GM19452 (cell line): ENCODE data around the gene GRAMD2B.

Experiments used
- ATAC-seq: cut with Tn5 transposase; IDR thresholded peaks from one replicate; pipeline ENCODE4 v1.9.1; 2021; ENCODE audit not compliant: unreplicated experiment

GRAMD2B gene

GRCh38 chr5:126472538-126472889 is 49.3 kb downstream of the GRAMD2B start:
- ATAC-seq: no peak

- no peak for ATAC-seq
Observed at GRCh38 chr5:126477294-126478117, 54.3 kb downstream of the GRAMD2B start.

DNA sequence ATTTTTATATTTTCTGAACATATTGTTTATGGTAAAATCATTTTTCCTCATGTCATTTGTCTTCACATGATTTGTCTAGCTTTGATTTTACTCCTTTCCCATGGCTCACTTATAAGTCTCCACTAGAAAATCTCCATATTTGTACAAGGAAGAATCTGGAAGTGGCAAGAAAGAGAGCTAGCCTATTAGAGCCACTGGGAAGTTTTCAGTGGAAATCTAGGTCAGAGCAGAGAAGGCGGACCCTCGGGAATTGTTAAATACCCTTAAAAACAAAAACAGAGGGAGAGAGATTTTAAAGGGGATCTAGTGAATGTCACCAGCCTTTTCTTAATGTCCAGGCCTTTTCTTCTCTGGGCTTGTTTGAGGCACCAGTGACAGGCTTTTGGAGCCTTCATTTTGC is 56.6 kb downstream of the GRAMD2B start:
- ATAC-seq: no peak

- ATAC-seq: no peak
Observed at GRCh38 chr5:126480824-126481223, 57.6 kb downstream of the GRAMD2B start.

- ATAC-seq: no peak
Observed at GRCh38 chr5:126481243-126481642, 58.0 kb downstream of the GRAMD2B start.

- no peak for ATAC-seq
Observed at GRCh38 chr5:126482591-126482990, 59.4 kb downstream of the GRAMD2B start.

DNA sequence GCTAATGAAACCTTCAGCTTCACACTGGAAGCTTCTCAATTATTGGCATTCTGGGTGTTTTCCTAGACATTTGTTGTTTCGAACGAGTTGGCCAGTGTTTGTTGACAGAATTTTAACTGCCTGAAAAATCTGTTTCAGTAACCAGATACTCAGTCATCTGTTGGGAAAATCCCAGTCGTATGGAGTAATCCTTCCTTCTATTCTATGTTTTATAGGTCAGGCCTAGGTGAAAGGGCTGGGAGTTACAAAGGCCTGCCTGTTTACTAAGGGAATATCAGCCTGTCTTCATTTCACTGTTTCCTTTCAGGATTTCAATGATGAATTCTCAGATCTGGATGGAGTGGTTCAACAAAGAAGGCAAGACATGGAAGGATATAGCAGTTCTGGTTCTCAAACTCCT is 59.9 kb downstream of the GRAMD2B start:
- no peak for ATAC-seq

DNA sequence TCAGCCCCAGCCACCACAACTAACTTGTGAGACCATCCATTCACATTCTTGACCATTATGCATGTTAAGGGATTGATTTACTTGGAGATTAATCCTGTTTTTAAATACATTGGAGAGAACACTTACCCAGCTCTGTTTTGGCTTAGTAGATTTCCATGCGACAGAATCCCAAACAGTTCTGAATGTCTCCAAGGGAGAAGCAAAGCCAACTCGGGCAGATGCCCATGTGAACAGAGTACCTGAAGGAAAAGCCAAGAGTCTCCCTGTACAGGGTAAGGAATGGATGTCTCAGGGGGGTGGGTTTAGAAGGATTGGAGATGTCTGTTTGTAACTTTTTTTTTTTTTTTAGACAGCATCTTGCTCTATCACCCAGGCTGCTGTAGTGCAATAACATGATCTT is 61.0 kb downstream of the GRAMD2B start:
- ATAC-seq: no peak

DNA sequence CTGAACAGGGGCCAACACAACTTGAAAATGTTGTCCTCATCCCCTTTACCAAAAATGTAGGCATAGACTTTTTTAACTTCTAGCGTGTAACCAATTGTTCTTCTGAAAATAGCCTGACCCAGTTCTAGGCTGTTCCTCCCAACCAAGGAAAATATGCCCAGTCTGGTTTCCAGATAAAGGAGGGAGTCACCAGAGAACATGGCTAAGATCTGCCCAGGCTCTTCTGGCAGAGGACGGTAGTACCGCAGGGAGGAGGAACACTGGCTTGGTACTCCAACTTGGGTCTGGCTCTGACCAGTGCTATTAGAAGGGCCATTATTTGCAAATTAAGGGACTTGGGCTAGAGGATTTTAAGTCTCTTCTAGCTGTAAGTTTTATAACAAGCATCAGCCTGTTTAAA is 63.1 kb downstream of the GRAMD2B start:
- ATAC-seq: no peak

- no peak for ATAC-seq
Observed at GRCh38 chr5:126487596-126487995, 64.4 kb downstream of the GRAMD2B start.

- no peak for ATAC-seq
Observed at GRCh38 chr5:126488443-126489065, 65.3 kb downstream of the GRAMD2B start.

DNA sequence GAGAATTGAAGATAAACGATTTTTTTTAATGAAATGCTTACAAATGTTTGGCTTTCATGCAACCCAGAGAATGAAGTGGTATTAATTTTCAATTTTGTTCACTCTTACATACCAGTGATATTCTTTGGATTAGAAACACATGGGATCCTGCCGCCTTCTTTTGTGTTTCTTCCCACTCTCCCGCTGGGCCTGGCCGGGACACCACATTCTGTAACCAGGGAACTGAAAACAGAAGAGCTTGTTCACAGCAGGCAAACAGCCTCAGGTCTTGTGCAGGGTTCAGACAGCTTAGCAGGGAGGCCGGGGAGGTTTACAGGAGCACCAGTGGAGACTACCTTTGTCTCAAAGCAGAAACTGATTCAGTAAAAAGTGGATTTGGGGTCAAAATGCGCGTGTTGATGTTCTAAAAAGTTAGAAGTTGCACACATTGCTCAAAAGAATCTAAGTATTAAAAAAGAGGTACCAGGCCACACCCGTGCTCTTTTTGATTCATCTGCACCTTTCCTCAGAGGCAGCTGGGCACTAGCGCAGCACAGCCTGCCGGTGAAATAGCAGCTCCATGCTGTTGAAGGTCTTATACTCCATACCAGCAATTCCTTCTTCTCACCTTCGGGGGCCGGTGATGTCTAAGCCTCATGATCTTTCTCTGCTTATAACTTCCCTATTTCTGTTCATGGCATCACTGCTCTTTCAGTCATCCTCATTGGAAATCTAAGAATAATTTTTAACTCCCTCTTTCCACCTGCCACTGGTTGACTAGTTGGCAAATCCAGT is 67.1 kb downstream of the GRAMD2B start:
- no peak for ATAC-seq

- ATAC-seq: no peak
Observed at GRCh38 chr5:126492939-126493338, 69.7 kb downstream of the GRAMD2B start.

DNA sequence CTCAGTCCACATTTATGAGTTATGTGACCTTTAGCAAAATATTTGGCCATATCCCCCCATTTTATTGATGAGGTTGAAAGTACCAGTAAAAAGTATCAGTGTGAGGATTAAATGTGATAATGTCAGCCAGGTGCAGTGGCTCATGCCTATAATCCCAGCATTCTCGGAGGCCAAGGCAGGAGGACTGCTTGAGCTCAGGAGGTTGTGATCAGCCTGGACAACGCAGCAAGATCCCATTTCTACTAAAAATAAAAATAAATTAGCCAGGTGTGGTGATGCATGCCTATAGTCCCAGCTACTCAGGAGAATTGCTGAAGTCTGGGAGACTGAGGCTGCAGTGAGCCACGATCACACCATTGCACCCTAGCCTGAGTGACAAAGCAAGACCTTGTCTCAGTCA is 71.2 kb downstream of the GRAMD2B start:
- no peak for ATAC-seq

DNA sequence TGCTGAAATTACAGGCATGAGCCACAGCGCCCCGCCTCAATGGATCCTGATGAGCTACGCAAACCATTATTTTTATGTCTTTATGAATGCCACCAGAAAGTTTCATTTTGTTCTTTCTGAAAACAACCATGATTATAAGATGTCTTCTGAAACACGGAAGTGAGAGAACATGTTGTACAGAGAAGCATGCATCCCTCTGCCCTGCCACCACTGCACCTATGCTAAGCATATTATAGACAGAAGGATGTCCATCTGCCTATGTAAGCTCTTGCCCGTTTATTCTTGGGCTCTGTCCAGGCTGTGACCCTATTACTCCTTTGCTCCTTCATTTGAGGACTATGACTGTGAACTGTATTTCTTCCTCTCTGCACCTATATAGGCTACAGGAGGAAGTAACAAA is 74.3 kb downstream of the GRAMD2B start:
- no peak for ATAC-seq

DNA sequence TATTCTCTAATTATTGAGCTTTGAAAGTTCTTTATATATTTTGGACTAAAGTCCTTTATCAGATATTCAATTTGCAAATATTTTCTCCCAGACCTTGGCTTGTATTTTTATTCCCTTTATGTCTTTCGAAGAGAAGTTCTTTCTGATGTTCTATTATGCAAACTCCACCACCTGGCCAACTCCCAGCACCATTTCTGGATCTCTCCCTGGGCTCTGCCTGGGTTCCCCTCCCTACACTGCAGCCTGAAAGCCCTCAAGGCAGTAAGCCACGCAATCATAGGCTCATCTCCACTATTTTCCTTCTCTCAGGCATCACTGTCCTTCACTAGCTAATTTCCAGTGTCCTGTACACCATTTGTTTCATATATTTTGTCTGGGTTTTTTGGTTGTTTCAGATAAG is 76.1 kb downstream of the GRAMD2B start:
- no peak for ATAC-seq

DNA sequence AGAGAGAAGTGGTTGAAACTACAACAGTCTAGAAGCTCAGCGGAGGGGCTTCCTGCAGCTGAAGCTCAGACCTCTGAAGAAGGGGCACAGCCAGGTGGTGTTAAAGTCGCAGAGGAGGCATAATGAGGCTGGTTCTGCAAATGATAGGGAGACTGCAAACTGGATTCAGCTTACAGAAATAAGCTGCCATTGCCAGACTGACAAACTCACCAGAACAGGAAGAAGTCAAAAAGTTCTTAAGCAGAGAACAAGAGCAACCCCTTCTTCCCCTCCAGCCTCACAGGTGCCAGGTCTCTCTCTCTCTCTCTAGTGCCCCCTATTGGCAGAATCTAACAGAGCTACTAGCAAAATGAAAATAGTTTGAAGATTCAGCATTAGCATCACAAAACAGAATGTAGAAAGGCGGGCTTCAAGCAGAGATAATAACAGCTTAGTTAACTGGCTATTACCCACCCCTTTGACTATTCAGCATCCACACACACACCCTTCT is 76.7 kb downstream of the GRAMD2B start:
- ATAC-seq: peak; percentile 63

DNA sequence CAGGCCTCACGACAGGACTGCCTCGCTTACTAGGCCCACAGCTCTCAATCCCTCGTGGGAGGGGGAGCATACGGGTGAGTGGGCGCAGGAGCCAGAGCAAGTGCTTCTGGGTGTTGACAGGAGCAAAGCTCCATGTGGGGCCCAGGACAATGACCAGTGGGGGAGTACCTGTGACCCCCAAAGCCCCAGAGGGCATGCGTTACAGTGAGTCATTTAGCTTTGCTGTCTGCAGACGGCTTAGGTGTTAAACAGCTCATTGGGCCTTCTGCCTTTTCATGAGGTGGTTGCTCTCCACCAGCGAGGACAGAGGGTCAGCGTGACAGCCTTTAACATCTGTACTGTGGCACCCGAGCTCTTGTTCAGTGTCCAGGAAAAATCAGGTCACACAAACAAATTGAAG is 78.2 kb downstream of the GRAMD2B start:
- no peak for ATAC-seq

DNA sequence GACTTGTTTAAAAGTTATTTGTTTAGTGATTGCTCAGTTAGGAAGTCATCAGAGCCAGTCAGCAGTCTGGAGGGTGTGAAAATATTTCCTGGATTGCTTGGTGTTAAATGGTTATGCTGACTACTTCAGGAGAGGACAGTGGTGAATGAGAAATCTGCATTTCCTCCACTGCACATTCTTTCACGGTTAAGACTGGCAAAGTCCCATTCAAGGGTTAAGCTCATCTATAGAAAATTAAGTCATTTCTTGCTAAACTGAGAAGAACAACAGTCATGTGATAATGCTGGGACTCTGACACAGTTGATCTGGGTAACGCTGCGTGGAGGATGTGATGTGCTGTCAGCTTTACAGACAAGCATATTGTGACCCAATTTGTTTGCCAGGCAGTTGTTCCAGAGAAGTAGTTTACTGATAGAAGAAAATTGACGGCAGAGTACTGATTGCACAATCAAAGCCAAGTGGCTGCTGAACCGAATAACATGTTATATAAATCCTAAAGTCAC is 80.4 kb downstream of the GRAMD2B start:
- ATAC-seq: no peak

DNA sequence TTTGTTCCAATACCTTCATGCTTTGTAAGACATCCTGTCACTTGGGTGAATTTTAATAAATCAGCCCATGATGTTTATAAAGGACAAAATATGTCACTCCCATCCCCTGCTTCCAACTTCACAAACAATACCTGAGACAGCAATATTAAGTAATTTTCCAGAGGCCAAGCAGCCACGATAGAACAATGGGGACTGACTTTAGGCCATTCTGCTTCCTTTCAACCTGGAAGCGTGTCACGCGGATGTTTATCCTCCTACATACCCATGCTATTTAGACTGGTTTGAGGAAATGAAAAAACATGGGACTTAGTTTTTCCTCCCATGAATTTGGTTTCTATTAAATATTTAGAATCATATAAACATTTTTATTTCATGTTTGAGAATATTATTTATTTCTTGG is 82.9 kb downstream of the GRAMD2B start:
- no peak for ATAC-seq

DNA sequence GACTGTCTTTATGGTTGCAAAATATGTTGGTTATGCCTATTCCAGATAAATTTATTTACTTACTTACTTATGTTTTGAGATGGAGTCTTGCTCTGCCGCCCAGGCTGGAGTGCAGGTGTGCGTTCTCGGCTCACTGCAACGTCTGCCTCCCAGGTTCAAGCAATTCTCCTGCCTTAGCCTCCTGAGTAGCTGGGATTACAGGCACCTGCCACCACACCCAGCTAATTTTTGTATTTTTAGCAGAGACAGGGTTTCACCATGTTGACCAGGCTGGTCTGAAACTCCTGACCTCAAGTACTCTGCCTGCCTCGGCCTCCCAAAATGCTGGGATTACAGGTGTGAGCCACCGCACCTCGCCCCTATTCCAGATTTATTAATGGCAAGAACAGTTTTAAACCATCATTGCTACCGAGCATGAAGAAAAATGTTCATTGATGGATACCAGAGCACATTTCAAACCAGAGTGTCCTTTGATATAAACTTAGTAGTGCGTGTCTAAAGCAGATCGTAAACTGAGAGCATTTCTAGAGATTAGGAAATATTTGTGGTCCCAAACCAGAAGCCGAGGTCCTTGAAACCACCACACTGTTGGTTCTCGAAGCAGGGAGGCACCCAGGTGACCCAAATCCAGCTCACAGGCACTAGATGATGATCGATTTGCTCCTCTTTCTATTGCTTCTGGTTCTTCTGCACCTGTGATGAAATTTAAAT is 85.2 kb downstream of the GRAMD2B start:
- ATAC-seq: no peak
